ENCODE data around the gene HAL. TPM values are rescaled to one million over a fixed set of nuclear protein-coding genes. Genes with fewer than 3 reads are reported as not detected.

Gene HAL
- polyA plus RNA-seq, 2 of the 4 experiments (the other 2 are of a cell fraction): 0.22 to 0.43 TPM

GRCh38 chr12:95940514-95940913 lies 55.6 kb downstream of the HAL start:
- H3K4me3 ChIP-seq: no peak overlapping the region
- no peak overlapping the region for H3K27ac ChIP-seq
- peak overlapping the region; percentile 32; the same call in 1 of the 3 replicates for H3K4me2 ChIP-seq
- no peak for ATAC-seq
- TF ChIP-seq RAD21 (conservative IDR thresholded peaks at IDR 0.05 in 1 of 2, IDR thresholded peaks at IDR 0.05 in 1 of 2): no peak
- no peak for TF ChIP-seq CEBPB (IDR thresholded peaks at IDR 0.05)
- no peak for TF ChIP-seq ATOH8 (CRISPR knock-in tag; IDR thresholded peaks at IDR 0.05; ENCODE audit: low read depth)
- no peak for TF ChIP-seq FOSL2 (IDR thresholded peaks at IDR 0.05)
- no peak for TF ChIP-seq FOSL2 (CRISPR knock-in tag; IDR thresholded peaks at IDR 0.05)
- TF ChIP-seq ESRRA (IDR thresholded peaks at IDR 0.05; ENCODE audit: borderline replicate concordance, low read length): no peak
- no peak for TF ChIP-seq CHD4 (IDR thresholded peaks at IDR 0.05; ENCODE audit: borderline replicate concordance)
- TF ChIP-seq TFCP2L1 (CRISPR knock-in tag; IDR thresholded peaks at IDR 0.05): no peak
- TF ChIP-seq JUN (IDR thresholded peaks at IDR 0.05): no peak
- no peak for TF ChIP-seq HEYL (CRISPR knock-in tag; IDR thresholded peaks at IDR 0.05)
- TF ChIP-seq FOXS1 (CRISPR knock-in tag; IDR thresholded peaks at IDR 0.05): no peak
- no peak for TF ChIP-seq BCL3 (IDR thresholded peaks at IDR 0.05)
- ChIA-PET CTCF (interaction anchor here (0.7 to 6.7 kb wide), 3 partner anchors 22 to 446 kb away, joined by 3 to 46 read pairs (median 4); no protein-coding TSS in a partner anchor), POLR2A (no interaction called here)
- H3K9me3 ChIP-seq: no peaks in the 10 kb centered on the region
- DNase-seq (ENCODE audit: low read depth in 1 of 2, low spot score in 1 of 2): no peak
- 49% methylated on average over 6 of the region's 6 CpGs for WGBS (ENCODE audit: missing lambda C conversion rate)
- H3K4me1 ChIP-seq: peaks cover 25% of the 10 kb centered on the region
- FAIRE-seq: no peak

Other genes with a start within 250 kb of the HAL start
- gene NTN4, start 205.6 kb downstream of the HAL start, polyA plus RNA-seq (2011; rRNA removed): 132 and 168 TPM in 2 replicates
- 36.9 to 37.3 TPM (median 37.1 TPM) in 3 replicates for gene NTN4, start 205.6 kb downstream of the HAL start, polyA plus RNA-seq (2017; fragmentation: RNase III; extraction: RNeasy Plus Mini Kit Qiagen cat#74134 plus additional on column Dnase treatment)
- 45.8 and 66.3 TPM in 2 replicates for gene SNRPF, start 137.4 kb downstream of the HAL start, polyA plus RNA-seq (2011; rRNA removed)
- gene SNRPF, start 137.4 kb downstream of the HAL start, polyA plus RNA-seq (2017; fragmentation: RNase III; extraction: RNeasy Plus Mini Kit Qiagen cat#74134 plus additional on column Dnase treatment): 204 to 221 TPM (median 204 TPM) in 3 replicates
- 0.37 and 0.41 TPM in 2 replicates for gene CCDC38, start 53.7 kb downstream of the HAL start, polyA plus RNA-seq (2011; rRNA removed)
- 0.18 to 0.28 TPM (median 0.24 TPM) in 3 replicates for gene CCDC38, start 53.7 kb downstream of the HAL start, polyA plus RNA-seq (2017; fragmentation: RNase III; extraction: RNeasy Plus Mini Kit Qiagen cat#74134 plus additional on column Dnase treatment)
- 7.7 and 8.8 TPM in 2 replicates for gene AMDHD1, start 53.0 kb downstream of the HAL start, polyA plus RNA-seq (2011; rRNA removed)
- 3.5 to 4.1 TPM (median 4.1 TPM) in 3 replicates for gene AMDHD1, start 53.0 kb downstream of the HAL start, polyA plus RNA-seq (2017; fragmentation: RNase III; extraction: RNeasy Plus Mini Kit Qiagen cat#74134 plus additional on column Dnase treatment)
- gene LTA4H, start 39.2 kb upstream of the HAL start, polyA plus RNA-seq (2011; rRNA removed): 162 and 174 TPM in 2 replicates
- 122 to 126 TPM (median 124 TPM) in 3 replicates for gene LTA4H, start 39.2 kb upstream of the HAL start, polyA plus RNA-seq (2017; fragmentation: RNase III; extraction: RNeasy Plus Mini Kit Qiagen cat#74134 plus additional on column Dnase treatment)
- 36.5 and 38.6 TPM in 2 replicates for gene ELK3, start 198.0 kb upstream of the HAL start, polyA plus RNA-seq (2011; rRNA removed)
- 28.5 to 36.0 TPM (median 33.1 TPM) in 3 replicates for gene ELK3, start 198.0 kb upstream of the HAL start, polyA plus RNA-seq (2017; fragmentation: RNase III; extraction: RNeasy Plus Mini Kit Qiagen cat#74134 plus additional on column Dnase treatment)

Data from A549 (cell line).